GM12872 (cell line): ENCODE results near the gene VCL.

Experiments used
- CTCF ChIP-seq: IDR thresholded peaks from 3 replicates; pipeline ENCODE4 v1.5.1; 2011; ENCODE audit warnings: low read depth, mild to moderate bottlenecking, low read length, moderate library complexity; ENCODE audit not compliant: insufficient read depth

The VCL gene

GRCh38 chr10:74039561-74040145 is 41.7 kb downstream of the VCL start:
- no peak for TF ChIP-seq CTCF

- no peak for TF ChIP-seq CTCF
Observed at GRCh38 chr10:74040200-74041126, 42.5 kb downstream of the VCL start.

- no peak for TF ChIP-seq CTCF
Observed at GRCh38 chr10:74044419-74044818, 46.5 kb downstream of the VCL start.

GRCh38 chr10:74047304-74047703 is 49.4 kb downstream of the VCL start:
- no peak for TF ChIP-seq CTCF

GRCh38 chr10:74047871-74048270 is 50.0 kb downstream of the VCL start:
- TF ChIP-seq CTCF = no peak

- TF ChIP-seq CTCF = no peak
Observed at GRCh38 chr10:74048433-74048832, 50.5 kb downstream of the VCL start.

GRCh38 chr10:74049955-74050354 is 52.0 kb downstream of the VCL start:
- no peak for TF ChIP-seq CTCF
